22Rv1 (cell line): ENCODE results near the gene COTL1.

ENCODE experiments used
- H3K27ac ChIP-seq: fragments of 450-650 bp; 2 replicates; pipeline ENCODE4 v1.5.1; 2017
- CTCF ChIP-seq: fragments of 450-650 bp; IDR thresholded peaks from 2 replicates; pipeline ENCODE4 v1.5.1; 2017; ENCODE audit warnings: mild to moderate bottlenecking
- ZFX ChIP-seq: fragments of 450-650 bp; IDR thresholded peaks from 2 replicates; pipeline ENCODE4 v1.6.1; 2017; ENCODE audit warnings: antibody characterized with exemption, borderline replicate concordance

Gene COTL1

GRCh38 chr16:84548971-84549844 is 68.7 kb downstream of the COTL1 start:
- no peak overlapping the region for H3K27ac ChIP-seq
- TF ChIP-seq ZFX, result no peak
- no peak for TF ChIP-seq CTCF

- TF ChIP-seq ZFX (no peak), CTCF (no peak)
- H3K27ac ChIP-seq, result no peak overlapping the region
Measured at GRCh38 chr16:84548508-84548907, 69.4 kb downstream of the COTL1 start.

GRCh38 chr16:84547546-84548061 is 70.3 kb downstream of the COTL1 start:
- TF ChIP-seq CTCF (no peak), ZFX (no peak)
- H3K27ac ChIP-seq, result no peak overlapping the region

- TF ChIP-seq CTCF (no peak), ZFX (no peak)
- no peak overlapping the region for H3K27ac ChIP-seq
Measured at GRCh38 chr16:84546669-84547545, 71.0 kb downstream of the COTL1 start.

GRCh38 chr16:84545114-84545737 is 72.7 kb downstream of the COTL1 start:
- H3K27ac ChIP-seq, result no peak overlapping the region
- no peak for TF ChIP-seq ZFX
- no peak for TF ChIP-seq CTCF

- no peak overlapping the region for H3K27ac ChIP-seq
- TF ChIP-seq CTCF (no peak), ZFX (no peak)
Measured at GRCh38 chr16:84544031-84544773, 73.7 kb downstream of the COTL1 start.
